Measurements from ENCODE around the gene CYSTM1.

- no peak for TF ChIP-seq CTCF (conservative IDR thresholded peaks at IDR 0.05)
- TF ChIP-seq EZH2 (IDR thresholded peaks at IDR 0.05; ENCODE audit: low read depth): no peak
Measured at GRCh38 chr5:140216478-140217074, 41.6 kb downstream of the CYSTM1 start.
